Astrocyte (in vitro differentiated cells and primary cell): Measurements from ENCODE around the gene CA10.

Source experiments
- EZH2 ChIP-seq: IDR thresholded peaks from 2 replicates; pipeline ENCODE4 v1.6.1; 2012; ENCODE audit warnings: mild to moderate bottlenecking, low read length, inconsistent platforms; ENCODE audit not compliant: insufficient read depth
- TF ChIP-seq, protein P1 (sequence below): IDR thresholded peaks from 2 replicates; pipeline ENCODE4 v1.5.1; 2011; ENCODE audit warnings: low read depth, mild to moderate bottlenecking, inconsistent platforms, low read length, moderate library complexity; ENCODE audit not compliant: insufficient read depth

- TF ChIP-seq, protein P1, sequence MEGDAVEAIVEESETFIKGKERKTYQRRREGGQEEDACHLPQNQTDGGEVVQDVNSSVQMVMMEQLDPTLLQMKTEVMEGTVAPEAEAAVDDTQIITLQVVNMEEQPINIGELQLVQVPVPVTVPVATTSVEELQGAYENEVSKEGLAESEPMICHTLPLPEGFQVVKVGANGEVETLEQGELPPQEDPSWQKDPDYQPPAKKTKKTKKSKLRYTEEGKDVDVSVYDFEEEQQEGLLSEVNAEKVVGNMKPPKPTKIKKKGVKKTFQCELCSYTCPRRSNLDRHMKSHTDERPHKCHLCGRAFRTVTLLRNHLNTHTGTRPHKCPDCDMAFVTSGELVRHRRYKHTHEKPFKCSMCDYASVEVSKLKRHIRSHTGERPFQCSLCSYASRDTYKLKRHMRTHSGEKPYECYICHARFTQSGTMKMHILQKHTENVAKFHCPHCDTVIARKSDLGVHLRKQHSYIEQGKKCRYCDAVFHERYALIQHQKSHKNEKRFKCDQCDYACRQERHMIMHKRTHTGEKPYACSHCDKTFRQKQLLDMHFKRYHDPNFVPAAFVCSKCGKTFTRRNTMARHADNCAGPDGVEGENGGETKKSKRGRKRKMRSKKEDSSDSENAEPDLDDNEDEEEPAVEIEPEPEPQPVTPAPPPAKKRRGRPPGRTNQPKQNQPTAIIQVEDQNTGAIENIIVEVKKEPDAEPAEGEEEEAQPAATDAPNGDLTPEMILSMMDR = no peak
- TF ChIP-seq EZH2 = no peak
These were observed 508.3 kb downstream of the CA10 start for GRCh38 chr17:51650202-51650601.
